Transverse colon (tissue), 4 donors: ENCODE data around the gene PRKG1.

ENCODE experiments used
- EP300 ChIP-seq: sonication (generic); formaldehyde crosslinking; IDR thresholded peaks from one replicate; pipeline ENCODE4 v1.6.1; 2017; ENCODE audit warnings: antibody characterized with exemption, low read depth
- POLR2A ChIP-seq: fragments of 450-650 bp; IDR thresholded peaks from one replicate; pipeline ENCODE4 v1.6.1; 2016; ENCODE audit warnings: antibody characterized with exemption, mild to moderate bottlenecking, moderate library complexity
- POLR2AphosphoS5 ChIP-seq, 3 donors: sonication (generic); formaldehyde crosslinking; IDR thresholded peaks; one replicate each; pipeline ENCODE4 v1.6.1; 2016; ENCODE audit warnings: antibody characterized with exemption in 3 of 3
- TF ChIP-seq, protein P1 (sequence below), 5 experiments: fragments of 200-600 bp in 3 of 5; fragments of 450-650 bp in 2 of 5; sonication (generic) in 3 of 5; IDR thresholded peaks; 1 replicate in 2 of 5; 2 replicates in 3 of 5; pipeline ENCODE4 v1.5.1; 2016 to 2017; ENCODE audit warnings: antibody characterized with exemption in 5 of 5, inconsistent platforms in 3 of 5, mild to moderate bottlenecking in 2 of 5, moderate library complexity in 1 of 5

DNA sequence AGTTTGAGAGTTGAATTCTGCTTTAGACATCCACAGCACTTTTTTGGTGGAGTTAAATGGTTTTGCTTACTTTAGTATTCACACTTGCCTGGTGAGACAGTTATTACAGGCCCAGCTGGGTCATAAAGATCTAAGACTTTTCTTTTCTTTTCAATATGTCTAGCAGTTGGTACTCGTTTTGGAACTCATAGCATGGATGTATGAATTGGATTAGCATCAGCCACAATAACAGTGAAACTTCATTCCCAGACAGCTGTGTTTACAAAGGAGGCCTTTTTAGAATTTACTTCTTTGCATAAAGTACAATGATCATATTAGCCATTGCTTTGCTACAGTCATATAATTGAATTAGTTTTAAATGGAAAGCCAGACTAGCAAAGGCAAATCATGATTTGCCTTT, 1071.3 kb downstream of the PRKG1 start:
- no peak for TF ChIP-seq POLR2A
- no peak for TF ChIP-seq EP300
- TF ChIP-seq, protein P1, sequence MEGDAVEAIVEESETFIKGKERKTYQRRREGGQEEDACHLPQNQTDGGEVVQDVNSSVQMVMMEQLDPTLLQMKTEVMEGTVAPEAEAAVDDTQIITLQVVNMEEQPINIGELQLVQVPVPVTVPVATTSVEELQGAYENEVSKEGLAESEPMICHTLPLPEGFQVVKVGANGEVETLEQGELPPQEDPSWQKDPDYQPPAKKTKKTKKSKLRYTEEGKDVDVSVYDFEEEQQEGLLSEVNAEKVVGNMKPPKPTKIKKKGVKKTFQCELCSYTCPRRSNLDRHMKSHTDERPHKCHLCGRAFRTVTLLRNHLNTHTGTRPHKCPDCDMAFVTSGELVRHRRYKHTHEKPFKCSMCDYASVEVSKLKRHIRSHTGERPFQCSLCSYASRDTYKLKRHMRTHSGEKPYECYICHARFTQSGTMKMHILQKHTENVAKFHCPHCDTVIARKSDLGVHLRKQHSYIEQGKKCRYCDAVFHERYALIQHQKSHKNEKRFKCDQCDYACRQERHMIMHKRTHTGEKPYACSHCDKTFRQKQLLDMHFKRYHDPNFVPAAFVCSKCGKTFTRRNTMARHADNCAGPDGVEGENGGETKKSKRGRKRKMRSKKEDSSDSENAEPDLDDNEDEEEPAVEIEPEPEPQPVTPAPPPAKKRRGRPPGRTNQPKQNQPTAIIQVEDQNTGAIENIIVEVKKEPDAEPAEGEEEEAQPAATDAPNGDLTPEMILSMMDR (IDR thresholded peaks at IDR 0.05): no peak
- TF ChIP-seq POLR2AphosphoS5 (IDR thresholded peaks at IDR 0.05): no peak
